H9 (cell line): ENCODE measurements around the gene ZNF813. TPM values are rescaled to one million over a fixed set of nuclear protein-coding genes. Genes with fewer than 3 reads are reported as not detected.

Experiments
- DNase-seq: peaks from one replicate; pipeline ENCODE4 v3.0.0-alpha.2; 2017
- H2AFZ ChIP-seq: one replicate; pipeline ENCODE4 v1.6.1; 2013; ENCODE audit warnings: mild to moderate bottlenecking, low read length, control low read depth, moderate library complexity
- H2AK5ac ChIP-seq: 2 replicates; pipeline ENCODE4 v1.6.1; 2013; ENCODE audit warnings: low read length, control low read depth, mixed read lengths; ENCODE audit not compliant: insufficient read length
- H2BK120ac ChIP-seq: one replicate; pipeline ENCODE4 v1.6.1; 2013; ENCODE audit warnings: low read depth, mild to moderate bottlenecking, low read length, control low read depth, inconsistent platforms; ENCODE audit not compliant: poor library complexity, severe bottlenecking
- H2BK12ac ChIP-seq: 2 replicates; pipeline ENCODE4 v1.6.1; 2013; ENCODE audit warnings: low read length, control low read depth, mixed read lengths, low read depth; ENCODE audit not compliant: insufficient read length
- H2BK15ac ChIP-seq: 2 replicates; pipeline ENCODE4 v1.6.1; 2013; ENCODE audit warnings: low read depth, low read length, control low read depth
- H2BK20ac ChIP-seq: one replicate; pipeline ENCODE4 v1.6.1; 2013; ENCODE audit warnings: low read depth, mild to moderate bottlenecking, low read length, control low read depth, inconsistent platforms; ENCODE audit not compliant: poor library complexity, severe bottlenecking
- H2BK5ac ChIP-seq: 2 replicates; pipeline ENCODE4 v1.6.1; 2013; ENCODE audit warnings: low read length, control low read depth, mixed read lengths; ENCODE audit not compliant: insufficient read length
- H3K14ac ChIP-seq: 2 replicates; pipeline ENCODE4 v1.6.1; 2013; ENCODE audit warnings: low read length, control low read depth; ENCODE audit not compliant: insufficient read depth
- H3K18ac ChIP-seq: 2 replicates; pipeline ENCODE4 v1.6.1; 2013; ENCODE audit warnings: low read depth, mild to moderate bottlenecking, mixed read lengths, low read length, control low read depth; ENCODE audit not compliant: insufficient read length
- H3K23ac ChIP-seq: 2 replicates; pipeline ENCODE4 v1.6.1; 2013; ENCODE audit warnings: low read length, control low read depth, mixed read lengths, low read depth; ENCODE audit not compliant: insufficient read length
- H3K23me2 ChIP-seq: 2 replicates; pipeline ENCODE4 v1.6.1; 2013; ENCODE audit warnings: low read depth, mild to moderate bottlenecking, mixed read lengths, low read length, control low read depth; ENCODE audit not compliant: insufficient read length, poor library complexity, severe bottlenecking
- H3K27ac ChIP-seq: 2 replicates; pipeline ENCODE4 v1.5.1; 2013; ENCODE audit warnings: low read length, control low read depth, mixed read lengths, low read depth; ENCODE audit not compliant: insufficient read length
- H3K27me3 ChIP-seq: 2 replicates; pipeline ENCODE4 v1.6.1; 2013; ENCODE audit warnings: low read length, control low read depth, inconsistent platforms; ENCODE audit not compliant: insufficient read depth
- H3K4ac ChIP-seq: 2 replicates; pipeline ENCODE4 v1.6.1; 2013; ENCODE audit warnings: low read depth, mild to moderate bottlenecking, control low read depth, inconsistent platforms, low read length, moderate library complexity
- H3K4me1 ChIP-seq: 2 replicates; pipeline ENCODE4 v1.6.1; 2013; ENCODE audit warnings: low read length, control low read depth, inconsistent platforms; ENCODE audit not compliant: insufficient read depth
- H3K4me2 ChIP-seq: 2 replicates; pipeline ENCODE4 v1.6.1; 2013; ENCODE audit warnings: low read length, control low read depth, mixed read lengths; ENCODE audit not compliant: insufficient read length, insufficient read depth
- H3K56ac ChIP-seq: 2 replicates; pipeline ENCODE4 v1.6.1; 2013; ENCODE audit warnings: low read depth, mild to moderate bottlenecking, mixed read lengths, low read length, control low read depth; ENCODE audit not compliant: insufficient read length
- H3K79me1 ChIP-seq: 2 replicates; pipeline ENCODE4 v1.6.1; 2013; ENCODE audit warnings: low read depth, mild to moderate bottlenecking, moderate library complexity, low read length, control low read depth, inconsistent platforms; ENCODE audit not compliant: insufficient read depth, poor library complexity, severe bottlenecking
- H3K79me2 ChIP-seq: 2 replicates; pipeline ENCODE4 v1.6.1; 2013; ENCODE audit warnings: low read length, control low read depth, inconsistent platforms; ENCODE audit not compliant: insufficient read depth
- H3K9ac ChIP-seq: 2 replicates; pipeline ENCODE4 v1.6.1; 2013; ENCODE audit warnings: low read length, control low read depth, mixed read lengths; ENCODE audit not compliant: insufficient read length; ENCODE audit errors: extremely low read depth
- H3K9me3 ChIP-seq: one replicate; pipeline ENCODE4 v1.6.1; 2013; ENCODE audit warnings: low read depth, low read length, inconsistent platforms; ENCODE audit not compliant: control insufficient read depth
- H3T11ph ChIP-seq: one replicate; pipeline ENCODE4 v1.6.1; 2013; ENCODE audit warnings: mild to moderate bottlenecking, low read length, control low read depth, inconsistent platforms
- H4K20me1 ChIP-seq: one replicate; pipeline ENCODE4 v1.6.1; 2013; ENCODE audit not compliant: control insufficient read depth, insufficient read length, insufficient read depth
- H4K5ac ChIP-seq: 2 replicates; pipeline ENCODE4 v1.6.1; 2013; ENCODE audit warnings: low read depth, mild to moderate bottlenecking, mixed read lengths, low read length, control low read depth; ENCODE audit not compliant: insufficient read length
- H4K8ac ChIP-seq: replicated peaks from 2 replicates; pipeline ENCODE4 v1.6.1; 2013; ENCODE audit warnings: low read length, control low read depth, mixed read lengths, low read depth; ENCODE audit not compliant: insufficient read length
- H4K91ac ChIP-seq: 2 replicates; pipeline ENCODE4 v1.6.1; 2013; ENCODE audit warnings: low read depth, mild to moderate bottlenecking, moderate library complexity, mixed read lengths, low read length, control low read depth; ENCODE audit not compliant: insufficient read length
- H3K27ac Mint-ChIP-seq, 3 experiments: 2 replicates in 2 of 3; 3 replicates in 1 of 3; pipeline ENCODE4 v1.8.0; 2020 to 2021; ENCODE audit warnings: mixed read lengths in 3 of 3, mild to moderate bottlenecking in 1 of 3, moderate library complexity in 1 of 3
- H3K27me3 Mint-ChIP-seq: 2 replicates; pipeline ENCODE4 v1.8.0; 2021; ENCODE audit warnings: low read depth, mild to moderate bottlenecking, moderate library complexity, mixed read lengths
- H3K36me3 Mint-ChIP-seq, 3 experiments: 2 replicates in 2 of 3; 3 replicates in 1 of 3; pipeline ENCODE4 v1.8.0; 2020 to 2021; ENCODE audit warnings: low read depth in 3 of 3, mixed read lengths in 3 of 3; ENCODE audit not compliant: insufficient read depth in 1 of 3
- H3K4me1 Mint-ChIP-seq, 2 experiments: 2 replicates each; pipeline ENCODE4 v1.8.0; 2020; ENCODE audit warnings: mixed read lengths in 2 of 2
- H3K4me3 Mint-ChIP-seq, 2 experiments: 2 replicates in 1 of 2; 3 replicates in 1 of 2; pipeline ENCODE4 v1.8.0; 2020 to 2021; ENCODE audit warnings: mild to moderate bottlenecking in 2 of 2, mixed read lengths in 2 of 2, moderate library complexity in 1 of 2
- H3K9me3 Mint-ChIP-seq, 2 experiments: 2 replicates in 1 of 2; 3 replicates in 1 of 2; pipeline ENCODE4 v1.8.0; 2020; ENCODE audit warnings: mild to moderate bottlenecking in 2 of 2, mixed read lengths in 2 of 2, moderate library complexity in 1 of 2
- WGBS: extraction: QIAGEN DNeasy Blood & Tissue Kit; methylation state at CpG from one replicate; pipeline ENCODE4 v1.1.7; 2013; ENCODE audit warnings: missing lambda C conversion rate, low lambda C conversion rate, mixed read lengths; ENCODE audit not compliant: insufficient read length; ENCODE audit errors: extremely low coverage; 5-methylcytosine and 5-hydroxymethylcytosine counted together
- total RNA-seq: library from RNA; stranded (reverse); gene quantifications from 2 replicates; pipeline ENCODE4 v1.2.1, GENCODE V29; 2021
- TF ChIP-seq, protein P1 (sequence below): fragments of 200-600 bp; sonication (generic); conservative IDR thresholded peaks from 3 replicates; pipeline ENCODE4 v1.8.0; 2021; ENCODE audit warnings: antibody characterized with exemption, mild to moderate bottlenecking

The ZNF813 gene
- total RNA-seq, 1 experiment from 2014 or later: 17.3 TPM

GRCh38 chr19:53471916-53472315 lies 4.4 kb downstream of the ZNF813 start:
- DNase-seq: no peak
- H3K4me1 Mint-ChIP-seq: peaks cover 24 to 36% of the 10 kb centered on the region in 2 experiments
- no peak overlapping the region for H3K18ac ChIP-seq
- H4K8ac ChIP-seq: no peak overlapping the region
- H3K4me2 ChIP-seq: no peak overlapping the region
- no peak overlapping the region for H2AK5ac ChIP-seq
- no peak overlapping the region for H3K27ac ChIP-seq
- H3K79me1 ChIP-seq: peaks cover 3% of the 10 kb centered on the region
- no peaks in the 10 kb centered on the region for H3K9me3 ChIP-seq
- H3K56ac ChIP-seq: no peak overlapping the region
- no peak overlapping the region for H3K27ac Mint-ChIP-seq
- no peak overlapping the region for H2BK5ac ChIP-seq
- no peaks in the 10 kb centered on the region for H4K20me1 ChIP-seq
- H4K91ac ChIP-seq: no peak overlapping the region
- no peak overlapping the region for H4K5ac ChIP-seq
- peaks cover 14 to 33% (median 24%) of the 10 kb centered on the region in 3 experiments for H3K36me3 Mint-ChIP-seq
- no peak overlapping the region for H3T11ph ChIP-seq
- TF ChIP-seq, protein P1, sequence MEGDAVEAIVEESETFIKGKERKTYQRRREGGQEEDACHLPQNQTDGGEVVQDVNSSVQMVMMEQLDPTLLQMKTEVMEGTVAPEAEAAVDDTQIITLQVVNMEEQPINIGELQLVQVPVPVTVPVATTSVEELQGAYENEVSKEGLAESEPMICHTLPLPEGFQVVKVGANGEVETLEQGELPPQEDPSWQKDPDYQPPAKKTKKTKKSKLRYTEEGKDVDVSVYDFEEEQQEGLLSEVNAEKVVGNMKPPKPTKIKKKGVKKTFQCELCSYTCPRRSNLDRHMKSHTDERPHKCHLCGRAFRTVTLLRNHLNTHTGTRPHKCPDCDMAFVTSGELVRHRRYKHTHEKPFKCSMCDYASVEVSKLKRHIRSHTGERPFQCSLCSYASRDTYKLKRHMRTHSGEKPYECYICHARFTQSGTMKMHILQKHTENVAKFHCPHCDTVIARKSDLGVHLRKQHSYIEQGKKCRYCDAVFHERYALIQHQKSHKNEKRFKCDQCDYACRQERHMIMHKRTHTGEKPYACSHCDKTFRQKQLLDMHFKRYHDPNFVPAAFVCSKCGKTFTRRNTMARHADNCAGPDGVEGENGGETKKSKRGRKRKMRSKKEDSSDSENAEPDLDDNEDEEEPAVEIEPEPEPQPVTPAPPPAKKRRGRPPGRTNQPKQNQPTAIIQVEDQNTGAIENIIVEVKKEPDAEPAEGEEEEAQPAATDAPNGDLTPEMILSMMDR: no peak
- no peaks in the 10 kb centered on the region for H3K27me3 Mint-ChIP-seq
- no peaks in the 10 kb centered on the region for H3K27me3 ChIP-seq
- H2AFZ ChIP-seq: no peak overlapping the region
- no peak overlapping the region for H3K4me3 Mint-ChIP-seq
- no peak overlapping the region for H3K9ac ChIP-seq
- no peak overlapping the region for H2BK20ac ChIP-seq
- H3K23me2 ChIP-seq: no peaks in the 10 kb centered on the region
- no peak overlapping the region for H3K4ac ChIP-seq
- H3K23ac ChIP-seq: no peak overlapping the region
- no CpG with 5 or more reads among the region's 7 CpGs for WGBS
- H2BK12ac ChIP-seq: no peak overlapping the region
- H3K79me2 ChIP-seq: peaks cover 6% of the 10 kb centered on the region; the same call in 1 of the 2 replicates
- H3K14ac ChIP-seq: no peak overlapping the region
- no peaks in the 10 kb centered on the region; a peak in 2 of 5 replicates for H3K9me3 Mint-ChIP-seq
- H3K4me1 ChIP-seq: no peaks in the 10 kb centered on the region; the same call in 1 of the 2 replicates
- no peak overlapping the region for H2BK120ac ChIP-seq
- H2BK15ac ChIP-seq: no peak overlapping the region
